MM.1S (cell line): ENCODE measurements around the gene NDUFB8.

Experiments used
- CTCF ChIP-seq: fragments of 300-600 bp; sonication (generic); IDR thresholded peaks from 2 replicates; pipeline ENCODE4 v1.5.1; 2016; ENCODE audit warnings: antibody characterized with exemption, low read length, mixed read lengths
- EZH2 ChIP-seq: fragments of 300-600 bp; sonication (generic); optimal IDR thresholded peaks from 2 replicates; pipeline ENCODE3; 2017; ENCODE audit warnings: low read depth, mild to moderate bottlenecking, antibody characterized with exemption, low read length, mixed read lengths
- EZH2phosphoT487 ChIP-seq: fragments of 300-600 bp; sonication (generic); IDR thresholded peaks from 2 replicates; pipeline ENCODE4 v1.6.1; 2018; ENCODE audit warnings: antibody characterized with exemption, low read length

DNA sequence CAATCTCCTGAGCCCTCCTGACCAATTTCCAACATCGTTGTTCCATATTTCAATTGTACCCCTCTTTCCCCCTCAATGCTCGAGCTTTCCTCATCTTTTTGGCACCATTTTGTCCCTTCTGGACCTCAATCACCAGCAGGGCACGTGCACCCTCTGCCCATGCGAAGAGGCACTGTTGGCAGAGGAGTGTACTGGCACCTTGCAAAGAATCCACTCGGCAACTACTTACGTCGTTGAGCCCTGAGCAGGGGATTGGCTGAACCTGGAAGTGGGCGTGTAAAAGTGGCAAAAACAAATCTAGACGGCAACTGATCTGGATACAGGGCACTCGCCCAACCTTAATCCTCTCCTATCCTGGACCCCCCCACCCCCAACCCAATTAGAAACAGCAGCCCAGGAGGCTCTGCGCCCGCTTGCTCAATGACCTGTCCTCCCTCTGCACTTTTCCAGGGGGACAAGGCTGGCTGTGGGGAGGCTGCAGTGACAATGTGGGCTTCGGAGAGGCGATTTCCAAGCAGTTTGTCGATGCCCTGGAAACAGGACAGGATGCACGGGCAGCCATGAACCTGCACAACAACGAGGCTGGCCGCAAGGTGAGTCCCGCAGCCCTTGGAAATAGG lies 48.1 kb downstream of the NDUFB8 start:
- no peak for TF ChIP-seq EZH2
- no peak for TF ChIP-seq EZH2phosphoT487
- TF ChIP-seq CTCF: peak; percentile 21; the same call in 1 of the 2 replicates
